K562 (cell line): ENCODE results near the gene ZACN. TPM values are rescaled to one million over a fixed set of nuclear protein-coding genes. Genes with fewer than 3 reads are reported as not detected.

ENCODE experiments used
- ATAC-seq: fragments of 200-7000 bp; cut with Tn5 transposase; 3 replicates; pipeline ENCODE4 v1.9.1; 2020; ENCODE audit warnings: moderate library complexity
- BruUV-seq: library from RNA; stranded (reverse); fragments of 400-500 nt; replicated peaks from 2 replicates; lab custom pipeline; 2021; lab: Mats Ljungman, UMichigan
- CTCF ChIA-PET: fragments of 300-600 bp; formaldehyde crosslinking; extraction: SDS; loops from one replicate; lab custom pipeline; 2021; ENCODE audit warnings: low intra/inter-chr PET ratio; lab: Yijun Ruan, JAX
- POLR2A ChIA-PET: fragments of 300-600, 350-650 bp; sonication (Branson Sonifier 250); formaldehyde crosslinking; extraction: SDS; loops from one replicate; lab custom pipeline; 2021; ENCODE audit warnings: antibody characterized with exemption, inconsistent platforms; lab: Yijun Ruan, JAX
- DNase-seq, 4 experiments: peaks; one replicate each; pipeline versions ENCODE4 v3.0.0 to v3.0.0-alpha.2; 2011 to 2018; ENCODE audit warnings: low spot score in 3 of 4, mixed read lengths in 3 of 4; ENCODE audit errors: extremely low read depth in 1 of 4
- FAIRE-seq: peaks from 2 replicates; lab custom pipeline; 2011; peaks lifted over from hg19 to GRCh38; lab: Jason Lieb, UNC
- H2AFZ ChIP-seq: 2 replicates; pipeline ENCODE4 v1.6.0; 2011; ENCODE audit warnings: low read depth, low read length, control low read depth, inconsistent platforms
- H3K27ac ChIP-seq: fragments of 200-600 bp; 3 replicates; pipeline ENCODE4 v1.8.0; 2011; ENCODE audit warnings: low read depth, mild to moderate bottlenecking, control low read depth, inconsistent platforms, low read length, moderate library complexity, mixed read lengths; ENCODE audit errors: extremely low read depth
- H3K27me3 ChIP-seq, 2 experiments: fragments of 300-600 bp in 1 of 2; 2 replicates in 1 of 2; 3 replicates in 1 of 2; pipeline versions ENCODE4 v1.6.0 to v1.8.0; 2011; ENCODE audit warnings: inconsistent platforms in 2 of 2, low read length in 2 of 2, mild to moderate bottlenecking in 1 of 2, mixed read lengths in 1 of 2, moderate library complexity in 1 of 2; ENCODE audit not compliant: control insufficient read depth in 2 of 2, insufficient read depth in 2 of 2
- H3K36me3 ChIP-seq: fragments of 300-600 bp; 3 replicates; pipeline ENCODE4 v1.8.0; 2011; ENCODE audit warnings: mild to moderate bottlenecking, low read length, inconsistent platforms; ENCODE audit not compliant: control insufficient read depth, insufficient read depth
- H3K4me1 ChIP-seq, 2 experiments: fragments of 200-600 bp in 1 of 2; replicated peaks in 1 of 2; 2 replicates in 1 of 2; 3 replicates in 1 of 2; pipeline versions ENCODE4 v1.5.1 to v1.8.0; 2011; ENCODE audit warnings: inconsistent platforms in 2 of 2, low read length in 2 of 2, mild to moderate bottlenecking in 1 of 2, mixed read lengths in 1 of 2, moderate library complexity in 1 of 2; ENCODE audit not compliant: control insufficient read depth in 2 of 2, insufficient read depth in 2 of 2
- H3K4me2 ChIP-seq: 2 replicates; pipeline ENCODE4 v1.6.1; 2011; ENCODE audit warnings: low read length, control low read depth, inconsistent platforms, mixed read lengths; ENCODE audit not compliant: insufficient read depth
- H3K4me3 ChIP-seq: fragments of 200-600 bp; sonication (generic), shearing (Covaris generic); 2 replicates; pipeline ENCODE4 v1.5.1; 2016; ENCODE audit warnings: control low read depth, inconsistent platforms
- H3K79me2 ChIP-seq: fragments of 200-600 bp; 3 replicates; pipeline ENCODE4 v1.8.0; 2011; ENCODE audit warnings: low read length, inconsistent platforms; ENCODE audit not compliant: control insufficient read depth, insufficient read depth
- H3K9ac ChIP-seq, 2 experiments: 2 replicates each; pipeline versions ENCODE4 v1.6.0 to v1.6.1; 2011; ENCODE audit warnings: low read depth in 2 of 2, low read length in 2 of 2, control low read depth in 1 of 2, inconsistent platforms in 1 of 2, mild to moderate bottlenecking in 1 of 2, mixed read lengths in 1 of 2; ENCODE audit not compliant: insufficient read depth in 1 of 2
- H3K9me1 ChIP-seq: one replicate; pipeline ENCODE4 v1.6.0; 2011; ENCODE audit warnings: inconsistent platforms, mild to moderate bottlenecking, low read length, moderate library complexity; ENCODE audit not compliant: control insufficient read depth, insufficient read depth
- H3K9me3 ChIP-seq: replicated peaks from 2 replicates; pipeline ENCODE4 v1.5.1; 2011; ENCODE audit warnings: low read depth, low read length, inconsistent platforms; ENCODE audit not compliant: control insufficient read depth, insufficient read depth
- H4K20me1 ChIP-seq: replicated peaks from 2 replicates; pipeline ENCODE4 v1.6.1; 2011; ENCODE audit warnings: low read length, inconsistent platforms, mixed read lengths; ENCODE audit not compliant: control insufficient read depth, insufficient read depth
- POLR2G ChIP-seq: fragments of 200-400 bp; formaldehyde crosslinking; IDR thresholded peaks from 2 replicates; pipeline ENCODE4 v1.6.1; 2017; ENCODE audit warnings: low read depth, mild to moderate bottlenecking, antibody characterized with exemption, low read length, moderate library complexity
- RAD21 ChIP-seq, 2 experiments: fragments of 250-450 bp in 1 of 2; fragments of 450-650 bp in 1 of 2; sonication (Bioruptor Pico) in 1 of 2; formaldehyde crosslinking in 1 of 2; IDR thresholded peaks in 1 of 2; conservative IDR thresholded peaks in 1 of 2; 2 replicates each; pipeline versions ENCODE4 v1.4.0 to v1.8.0; 2020 to 2022; ENCODE audit warnings: mild to moderate bottlenecking in 2 of 2, moderate library complexity in 1 of 2
- ZNF444 ChIP-seq: fragments of 250-450 bp; sonication (Bioruptor Pico); IDR thresholded peaks from 2 replicates; pipeline ENCODE4 v1.4.0; 2020; ENCODE audit warnings: mild to moderate bottlenecking, moderate library complexity
- WGBS: fragments of 100-300 bp; shearing (Covaris generic); methylation state at CpG from one replicate; pipeline ENCODE4 v1.1.6; 2016; ENCODE audit warnings: low coverage, mixed read lengths; ENCODE audit not compliant: insufficient coverage; ENCODE audit errors: missing lambda C conversion rate; 5-methylcytosine and 5-hydroxymethylcytosine counted together
- in situ Hi-C: fragments of 300-500 bp; cut with MboI; formaldehyde crosslinking; loops from 4 replicates; pipeline ENCODE4 v1.15.0; 2018; ENCODE audit warnings: inconsistent platforms, mixed read lengths
- intact Hi-C: fragments of 100-400 bp; cut with micrococcal nuclease; formaldehyde crosslinking; loops from 2 replicates; pipeline ENCODE4 v1.14.2; 2022
- polyA plus RNA-seq, 8 experiments: library from polyadenylated mRNA; depleted of rRNA in 4 of 8; stranded (reverse) in 5 of 8; unstranded in 3 of 8; fragments of >200 nt; fragmentation: Nextera tagmentation in 2 of 8; fragmentation: Illumina TruSeq in 1 of 8; extraction: Ambion mirVana in 2 of 8; extraction: Trizol in 1 of 8; gene quantifications; 2 replicates each; pipeline versions ENCODE4 v1.2.1 to v1.2.3, GENCODE V29; 2011 to 2014; ENCODE audit warnings: inconsistent platforms in 1 of 8, missing spikeins in 1 of 8
- total RNA-seq, 7 experiments: library from RNA; depleted of rRNA in 6 of 7; stranded (reverse); fragments of >200 nt in 6 of 7; fragmentation: Illumina TruSeq in 2 of 7; extraction: Trizol in 2 of 7; gene quantifications; 2 replicates each; pipeline versions ENCODE4 v1.2.1 to v1.2.3, GENCODE V29; 2011 to 2021; ENCODE audit warnings: low replicate concordance in 1 of 7

The ZACN gene
- total and polyA plus RNA-seq, 9 of the 15 experiments (the other 6 are each of a cell fraction or from before 2014, with no cell fraction given) = 0.07 TPM; not detected in 8

DNA sequence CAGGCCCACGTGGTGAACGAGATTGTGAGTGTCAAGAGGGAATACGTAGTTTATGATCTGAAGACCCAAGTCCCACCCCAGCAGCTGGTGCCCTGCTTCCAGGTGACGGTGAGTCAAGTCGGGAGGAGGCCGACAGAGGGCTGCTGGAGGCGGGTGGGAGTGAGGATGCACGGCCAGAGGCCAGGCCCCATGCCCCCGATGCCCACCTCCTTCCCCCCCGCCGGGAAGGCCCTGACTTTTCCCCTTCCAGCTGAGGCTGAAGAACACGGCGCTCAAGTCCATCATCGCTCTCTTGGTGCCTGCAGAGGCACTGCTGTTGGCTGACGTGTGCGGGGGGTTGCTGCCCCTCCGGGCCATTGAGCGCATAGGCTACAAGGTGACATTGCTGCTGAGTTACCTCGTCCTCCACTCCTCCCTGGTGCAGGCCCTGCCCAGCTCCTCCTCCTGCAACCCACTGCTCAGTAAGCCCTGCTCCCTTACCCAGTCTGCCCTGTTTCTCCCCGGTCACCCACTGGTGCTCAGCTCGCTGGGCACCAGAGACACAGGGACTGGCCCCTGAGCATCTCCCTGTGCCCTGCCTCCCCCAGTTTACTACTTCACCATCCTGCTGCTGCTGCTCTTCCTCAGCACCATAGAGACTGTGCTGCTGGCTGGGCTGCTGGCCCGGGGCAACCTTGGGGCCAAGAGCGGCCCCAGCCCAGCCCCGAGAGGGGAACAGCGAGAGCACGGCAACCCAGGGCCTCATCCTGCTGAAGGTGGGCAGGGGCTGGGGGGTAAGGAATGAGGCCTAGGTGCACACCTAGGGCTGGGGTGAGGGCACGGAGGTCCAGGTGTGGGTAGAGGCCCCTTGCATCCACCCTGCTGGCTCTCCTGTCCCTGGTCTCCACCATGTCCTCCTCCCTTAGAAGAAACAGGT is 2.6 kb downstream of the ZACN start:
- peaks cover 4% of the 10 kb centered on the region for H3K9me1 ChIP-seq
- peaks cover 9% of the 10 kb centered on the region; the same call in 1 of the 2 replicates for H4K20me1 ChIP-seq
- FAIRE-seq (no peak), ATAC-seq (no peak), DNase-seq (no peak)
- intact Hi-C loops = no loop called here
- H3K9me3 ChIP-seq = no peaks in the 10 kb centered on the region
- ChIA-PET POLR2A (interaction anchor here (0.6 to 1.0 kb wide), 3 partner anchors 9 to 186 kb away, joined by 3 to 7 read pairs (median 3); partner anchors contain the start of gene SRP68), CTCF (no interaction called here)
- no TSS peak for BruUV-seq
- no peak overlapping the region for H3K4me2 ChIP-seq
- H3K79me2 ChIP-seq = no peaks in the 10 kb centered on the region
- H3K27me3 ChIP-seq = peaks cover 7 to 26% of the 10 kb centered on the region in 2 experiments; a peak in 4 of 5 replicates
- no peak overlapping the region for H2AFZ ChIP-seq
- peaks cover 0 to 39% of the 10 kb centered on the region in 2 experiments; a peak in 2 of 5 replicates for H3K4me1 ChIP-seq
- TF ChIP-seq ZNF444 (CRISPR knock-in tag) = no peak
- no peak for TF ChIP-seq RAD21 (CRISPR knock-in tag; conservative IDR thresholded peaks at IDR 0.05 in 1 of 2, IDR thresholded peaks at IDR 0.05 in 1 of 2)
- TF ChIP-seq POLR2G = peak; percentile 56
- 0 out of 4 replicates have a peak overlapping the region, but pooled peaks of 1 of the 2 experiments have one; percentile 50 for H3K9ac ChIP-seq
- WGBS = 64% methylated on average over 22 of the region's 27 CpGs
- in situ Hi-C loops = no loop called here
- peaks cover 36% of the 10 kb centered on the region; the same call in 2 of the 3 replicates for H3K36me3 ChIP-seq
- no peak overlapping the region for H3K4me3 ChIP-seq
- H3K27ac ChIP-seq = no peak overlapping the region
